GM18526 (cell line): ENCODE results near the gene SMAD1.

ENCODE experiments used
- POLR2A ChIP-seq: IDR thresholded peaks from 3 replicates; pipeline ENCODE4 v1.6.1; 2011; ENCODE audit not compliant: insufficient read length; ENCODE audit errors: extremely low read depth

Gene SMAD1

DNA sequence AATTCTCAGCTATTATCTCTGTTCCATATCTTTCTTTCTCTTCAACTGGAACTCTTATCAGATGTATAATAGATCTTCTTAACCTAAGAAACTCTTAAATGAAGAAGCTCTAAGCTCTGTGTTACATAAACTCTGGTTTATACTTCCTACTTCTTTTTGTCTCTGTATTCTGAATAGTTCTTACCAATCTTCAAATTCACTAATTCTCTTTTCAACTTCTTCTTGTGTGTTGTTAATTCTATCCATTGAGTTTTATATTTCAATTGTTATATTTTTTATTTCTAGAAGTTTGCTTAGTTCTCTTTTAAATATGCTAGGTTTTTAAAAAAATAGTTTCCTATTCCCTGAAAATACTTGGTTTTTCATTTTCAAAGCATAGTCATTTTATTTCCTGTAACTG, 124.3 kb downstream of the SMAD1 start:
- TF ChIP-seq POLR2A, result no peak
